ENCODE data around the gene PRELID3B. TPM values are rescaled to one million over a fixed set of nuclear protein-coding genes. Genes with fewer than 3 reads are reported as not detected.

PRELID3B gene
- total RNA-seq, 1 experiment from 2014 or later: 108 TPM

DNA sequence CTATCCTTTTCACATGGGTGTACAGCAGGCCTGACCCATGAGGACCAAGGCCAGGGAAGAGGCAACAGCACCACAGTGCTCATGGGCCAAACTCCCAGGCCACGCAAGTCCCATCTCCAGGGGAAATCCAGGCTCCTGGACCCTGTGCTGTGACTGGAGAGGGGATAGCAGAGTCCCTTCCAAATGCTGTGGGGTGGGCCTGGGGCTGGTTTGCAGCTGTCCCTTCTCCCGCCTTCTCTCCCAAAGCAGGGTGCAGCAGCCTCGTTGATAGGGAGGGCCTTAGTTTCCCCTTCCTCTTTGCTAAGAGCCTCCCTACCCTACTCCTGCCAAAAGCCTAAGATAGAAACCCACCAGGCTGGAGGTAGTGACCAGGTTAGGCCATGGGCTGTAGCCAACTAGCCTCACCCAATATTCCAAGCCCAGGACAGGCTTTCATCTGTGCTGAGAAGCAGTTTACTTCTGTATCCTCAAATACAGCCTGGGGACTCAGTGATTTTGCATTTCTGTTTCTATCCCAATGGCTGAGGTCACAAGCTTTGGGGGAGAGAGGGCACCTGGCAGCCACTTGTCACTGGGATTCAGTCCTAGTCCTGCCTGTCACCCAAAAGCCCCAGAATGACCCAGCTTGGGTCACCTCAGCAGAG is 36.9 kb downstream of the PRELID3B start:
- no peak for DNase-seq (ENCODE audit: low read depth, low spot score)
- in situ Hi-C loops (cut with HindIII; ENCODE audit: low pct_unique_long_range_greater_than_20kb, low sequenced_read_pairs): no loop called here

GRCh38 chr20:59004763-59005522 is 37.6 kb downstream of the PRELID3B start:
- in situ Hi-C loops (cut with HindIII; ENCODE audit: low pct_unique_long_range_greater_than_20kb, low sequenced_read_pairs): no loop called here
- DNase-seq (ENCODE audit: low read depth, low spot score): peak; percentile 63

- DNase-seq (ENCODE audit: low read depth, low spot score): no peak
- in situ Hi-C loops (cut with HindIII; ENCODE audit: low pct_unique_long_range_greater_than_20kb, low sequenced_read_pairs): no loop called here
Observed at GRCh38 chr20:59004493-59004762, 38.2 kb downstream of the PRELID3B start.

DNA sequence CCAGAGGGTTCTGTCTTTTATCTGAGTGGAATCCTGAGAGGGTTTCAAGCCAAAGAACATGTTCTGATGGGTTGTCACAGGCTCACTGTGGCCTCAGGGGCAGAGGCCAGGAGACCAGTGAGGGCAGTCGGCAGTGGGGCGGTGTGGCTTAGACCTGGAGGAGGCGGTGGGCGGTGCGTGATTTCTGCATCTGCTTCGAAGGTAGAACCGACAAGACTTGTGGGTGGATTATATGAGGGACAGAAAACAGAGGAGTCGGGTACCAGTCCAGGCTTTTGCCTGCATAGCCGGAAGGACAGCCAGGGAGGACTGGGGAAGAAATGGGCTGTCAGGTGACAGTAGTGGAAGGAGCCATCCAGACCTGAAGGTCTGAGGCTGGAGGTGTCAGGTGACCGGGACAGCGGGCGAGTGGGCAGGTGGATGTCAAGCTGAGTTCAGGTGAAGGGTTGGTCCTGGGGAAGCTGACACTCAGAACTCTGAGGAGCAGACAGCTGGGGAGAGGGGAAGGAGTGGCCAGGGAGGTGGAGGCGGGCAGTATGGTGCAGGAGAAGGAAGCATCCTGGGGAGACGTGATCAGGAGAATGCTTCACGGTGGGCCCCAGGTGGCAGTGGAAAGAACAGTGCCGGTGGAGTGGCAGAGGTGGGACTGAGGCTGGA is 38.6 kb downstream of the PRELID3B start:
- no peak for DNase-seq (ENCODE audit: low read depth, low spot score)
- in situ Hi-C loops (cut with HindIII; ENCODE audit: low pct_unique_long_range_greater_than_20kb, low sequenced_read_pairs): no loop called here

GRCh38 chr20:59002874-59003399 is 39.6 kb downstream of the PRELID3B start:
- DNase-seq (ENCODE audit: low read depth, low spot score): no peak
- in situ Hi-C loops (cut with HindIII; ENCODE audit: low pct_unique_long_range_greater_than_20kb, low sequenced_read_pairs): no loop called here

DNA sequence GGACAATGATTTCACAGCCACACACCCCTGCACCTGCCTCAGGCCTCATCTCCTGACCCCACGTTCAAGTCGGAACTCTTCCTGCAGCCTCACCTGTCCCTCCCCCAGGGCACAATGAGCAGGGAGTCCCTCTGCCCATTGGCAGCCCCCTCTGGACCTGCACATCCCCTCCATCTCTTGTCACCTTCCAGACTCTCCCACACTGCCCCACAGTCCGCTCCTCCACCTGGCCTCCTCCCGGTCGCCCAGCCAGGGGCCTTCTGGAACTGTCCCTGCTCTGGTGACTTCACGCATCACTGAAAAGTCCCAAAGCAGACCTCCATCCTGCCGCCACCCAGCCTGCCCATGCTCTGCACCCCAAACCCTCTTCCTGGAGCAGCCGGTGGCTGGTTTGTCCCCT is 40.2 kb downstream of the PRELID3B start:
- DNase-seq (ENCODE audit: low read depth, low spot score): no peak
- in situ Hi-C loops (cut with HindIII; ENCODE audit: low pct_unique_long_range_greater_than_20kb, low sequenced_read_pairs): no loop called here

GRCh38 chr20:59001449-59002171 is 41.0 kb downstream of the PRELID3B start:
- in situ Hi-C loops (cut with HindIII; ENCODE audit: low pct_unique_long_range_greater_than_20kb, low sequenced_read_pairs): no loop called here
- no peak for DNase-seq (ENCODE audit: low read depth, low spot score)

DNA sequence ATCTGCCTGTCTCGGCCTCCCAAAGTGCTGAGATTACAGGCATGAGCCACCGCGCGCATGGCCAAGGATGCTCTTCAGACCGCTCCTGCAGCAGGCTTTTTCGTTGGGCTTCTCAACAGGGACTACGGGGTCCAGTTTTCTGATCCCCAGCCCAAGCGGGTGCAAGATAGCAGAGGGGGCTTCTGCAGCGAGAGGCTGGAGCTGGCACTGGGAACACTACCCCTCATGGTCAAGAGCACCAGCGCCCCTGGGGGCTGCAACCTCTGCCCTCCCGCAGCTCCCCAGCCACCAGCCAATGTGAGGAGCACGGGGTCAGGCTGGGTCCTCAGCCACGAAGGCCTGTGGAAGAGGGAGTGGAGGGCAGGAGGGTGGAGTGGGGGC is 41.5 kb downstream of the PRELID3B start:
- in situ Hi-C loops (cut with HindIII; ENCODE audit: low pct_unique_long_range_greater_than_20kb, low sequenced_read_pairs): no loop called here
- DNase-seq (ENCODE audit: low read depth, low spot score): no peak

GRCh38 chr20:59000326-59000725 is 42.3 kb downstream of the PRELID3B start:
- in situ Hi-C loops (cut with HindIII; ENCODE audit: low pct_unique_long_range_greater_than_20kb, low sequenced_read_pairs): no loop called here
- DNase-seq (ENCODE audit: low read depth, low spot score): no peak

DNA sequence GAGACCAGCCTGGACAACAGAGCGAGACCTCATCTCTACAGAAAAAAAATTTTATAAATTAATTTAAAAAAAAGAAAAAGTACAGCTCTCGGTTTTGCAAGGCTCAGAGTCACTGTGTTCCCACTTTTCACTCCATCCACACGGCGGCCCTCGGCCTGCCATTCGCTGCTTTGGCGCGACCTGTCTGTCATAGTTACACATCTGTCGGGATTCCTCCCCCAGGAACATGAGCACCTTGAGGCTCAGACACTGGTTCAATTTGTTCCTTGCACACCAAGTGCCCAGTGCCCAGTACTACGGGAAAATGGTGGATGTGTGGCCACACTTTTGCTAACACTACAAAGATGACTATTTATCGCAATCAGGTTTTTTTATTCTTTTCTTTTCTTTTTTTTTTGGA is 43.9 kb downstream of the PRELID3B start:
- in situ Hi-C loops (cut with HindIII; ENCODE audit: low pct_unique_long_range_greater_than_20kb, low sequenced_read_pairs): no loop called here
- no peak for DNase-seq (ENCODE audit: low read depth, low spot score)

DNA sequence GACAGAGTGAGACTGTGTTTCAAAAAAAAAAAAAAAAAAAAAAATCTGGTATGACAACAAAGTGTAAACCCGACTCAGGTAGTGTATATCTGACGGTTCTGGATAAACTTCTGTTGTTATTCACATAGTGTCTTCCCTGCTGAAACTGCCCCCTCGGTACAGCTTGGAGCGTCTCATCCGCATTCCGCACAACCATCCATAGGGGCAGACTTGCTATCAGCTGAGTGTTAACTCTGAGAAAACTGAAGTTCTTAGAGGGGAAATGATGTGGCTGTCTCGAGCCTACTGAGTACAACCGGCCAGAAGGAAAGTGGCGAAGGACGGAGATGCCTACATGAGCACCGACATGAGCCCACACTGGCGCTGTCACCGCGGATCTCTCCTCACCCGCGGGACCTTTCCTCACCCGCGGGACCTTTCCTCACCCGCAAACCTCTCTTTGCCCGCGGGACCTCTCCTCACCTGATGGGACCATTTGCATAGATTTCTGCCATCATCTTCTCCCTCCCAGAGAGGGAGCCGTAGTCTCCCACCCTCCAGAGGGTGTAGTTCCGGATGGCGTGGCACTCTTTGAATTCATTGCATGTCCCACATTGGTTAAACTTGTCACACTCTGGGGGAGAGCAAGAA is 45.3 kb downstream of the PRELID3B start:
- in situ Hi-C loops (cut with HindIII; ENCODE audit: low pct_unique_long_range_greater_than_20kb, low sequenced_read_pairs): no loop called here
- no peak for DNase-seq (ENCODE audit: low read depth, low spot score)

GRCh38 chr20:58996226-58996611 is 46.4 kb downstream of the PRELID3B start:
- in situ Hi-C loops (cut with HindIII; ENCODE audit: low pct_unique_long_range_greater_than_20kb, low sequenced_read_pairs): no loop called here
- DNase-seq (ENCODE audit: low read depth, low spot score): no peak

GRCh38 chr20:58995461-58996225 is 46.9 kb downstream of the PRELID3B start:
- no peak for DNase-seq (ENCODE audit: low read depth, low spot score)

DNA sequence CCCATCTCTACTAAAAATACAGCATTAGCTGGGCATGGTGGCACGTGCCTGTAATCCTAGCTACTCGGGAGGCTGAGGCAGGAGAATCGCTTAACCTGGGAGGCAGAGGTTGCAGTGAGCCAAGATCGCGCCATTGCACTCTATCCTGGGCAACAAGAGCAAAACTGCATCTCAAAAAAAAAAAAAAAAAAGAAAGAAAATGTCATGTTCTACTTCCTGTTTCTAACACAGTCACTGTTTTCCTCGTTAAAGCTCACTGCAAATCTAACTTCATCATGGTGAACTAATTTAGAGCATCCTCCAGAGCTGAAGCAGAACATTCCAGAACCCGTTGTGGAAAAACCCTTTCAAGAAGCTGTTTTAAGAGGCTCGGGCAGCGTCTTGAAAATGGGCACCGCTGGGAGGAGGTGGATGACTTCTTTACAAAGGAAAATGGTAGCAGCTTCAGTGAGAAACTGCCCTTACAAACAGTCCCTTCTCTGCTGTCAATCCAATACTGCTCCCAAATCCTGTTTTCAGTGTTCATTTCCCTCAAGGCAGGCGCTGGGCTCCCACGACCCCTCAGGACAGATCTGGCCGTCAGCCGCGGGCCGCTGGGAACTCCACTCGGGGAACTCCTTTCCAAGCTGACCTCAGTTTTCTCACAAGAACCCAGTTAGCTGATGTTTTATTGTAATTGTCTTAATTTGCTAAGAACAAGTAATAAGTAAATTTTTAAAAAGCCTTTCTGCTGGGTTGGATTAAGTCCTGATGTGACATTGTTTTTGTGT is 48.0 kb downstream of the PRELID3B start:
- in situ Hi-C loops (cut with HindIII; ENCODE audit: low pct_unique_long_range_greater_than_20kb, low sequenced_read_pairs): no loop called here
- DNase-seq (ENCODE audit: low read depth, low spot score): no peak

More at GRCh38 chr20:58995461-58996225, 46.9 kb downstream of the PRELID3B start:
- in situ Hi-C loops (cut with HindIII; ENCODE audit: low pct_unique_long_range_greater_than_20kb, low sequenced_read_pairs): no loop called here

DNA sequence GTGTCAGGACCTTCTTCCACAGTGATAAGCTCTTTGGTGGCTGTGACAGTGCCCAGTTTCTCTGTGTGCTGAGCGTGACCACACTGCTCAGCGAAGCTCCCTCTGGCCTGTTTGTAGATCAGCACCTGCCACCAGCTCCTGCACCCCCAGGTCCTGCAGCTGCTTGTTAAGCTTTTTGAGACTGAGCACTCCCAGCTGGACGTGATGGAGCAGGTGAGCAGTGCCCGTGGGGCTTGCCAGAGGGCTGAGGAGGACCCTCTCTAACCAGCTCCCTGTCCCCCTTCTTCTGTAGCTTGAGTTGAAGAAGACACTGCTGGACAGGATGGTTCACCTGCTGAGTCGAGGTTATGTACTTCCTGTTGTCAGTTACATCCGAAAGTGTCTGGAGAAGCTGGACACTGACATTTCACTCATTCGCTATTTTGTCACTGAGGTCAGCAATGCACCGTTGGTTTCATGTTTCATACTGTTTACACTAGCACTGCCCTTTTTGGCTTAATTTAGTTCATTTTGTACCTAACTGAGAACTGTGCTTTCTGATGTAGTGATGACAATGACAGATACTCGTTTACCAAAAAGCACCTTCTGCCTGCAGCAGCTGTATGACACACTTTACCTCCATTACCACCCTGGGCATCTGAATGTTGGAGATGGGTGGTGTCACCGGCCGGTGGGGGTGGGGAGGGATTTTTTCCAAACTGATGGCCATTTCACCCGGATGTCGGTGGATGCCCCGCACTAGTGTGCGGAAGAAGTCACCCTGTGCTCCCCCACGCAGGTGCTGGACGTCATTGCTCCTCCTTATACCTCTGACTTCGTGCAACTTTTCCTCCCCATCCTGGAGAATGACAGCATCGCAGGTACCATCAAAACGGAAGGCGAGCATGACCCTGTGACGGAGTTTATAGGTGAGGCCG is 49.0 kb downstream of the PRELID3B start:
- in situ Hi-C loops (cut with HindIII; ENCODE audit: low pct_unique_long_range_greater_than_20kb, low sequenced_read_pairs): no loop called here

DNA sequence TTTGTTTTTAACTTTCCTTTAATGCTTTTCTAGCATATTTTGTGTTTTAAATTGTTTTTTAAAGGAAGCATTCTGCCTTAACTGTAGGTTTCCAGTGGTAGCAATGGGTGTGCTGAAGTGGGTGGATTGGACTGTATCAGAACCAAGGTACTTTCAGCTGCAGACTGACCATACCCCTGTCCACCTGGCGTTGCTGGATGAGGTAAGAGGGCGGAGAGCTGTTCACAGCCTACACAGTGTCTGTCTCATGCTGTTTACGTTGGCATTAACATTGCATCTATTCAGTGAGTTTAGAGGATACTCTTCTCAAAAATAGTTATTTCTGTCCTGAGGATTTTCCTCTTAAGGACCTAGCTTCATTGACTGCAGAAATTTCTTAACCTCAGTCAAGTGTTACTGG is 49.7 kb downstream of the PRELID3B start:
- DNase-seq (ENCODE audit: low read depth, low spot score): no peak

More for the DNA sequence above, 49.0 kb downstream of the PRELID3B start:
- no peak for DNase-seq (ENCODE audit: low read depth, low spot score)

More for the DNA sequence above, 49.7 kb downstream of the PRELID3B start:
- in situ Hi-C loops (cut with HindIII; ENCODE audit: low pct_unique_long_range_greater_than_20kb, low sequenced_read_pairs): no loop called here

Data from SK-MEL-5 (cell line).